Measurements from ENCODE around the gene ME1. TPM values are rescaled to one million over a fixed set of nuclear protein-coding genes. Genes with fewer than 3 reads are reported as not detected.
A peak's percentile ranks its signal among the peaks of the same experiment; 100 is the strongest.
"Not testable (repeated sequence)": the region's sequence is repeated elsewhere in the genome, so short reads cannot be mapped to it uniquely, and the experiment has no call there.

The ME1 gene
- total RNA-seq, 1 donor from 2014 or later = 88.7 TPM

- Mint-ChIP-seq H3K4me3 (ENCODE audit: unreplicated experiment) (no peak overlapping the region), H3K27me3 (ENCODE audit: low read depth) (no peaks in the 10 kb centered on the region), H3K4me1 (ENCODE audit: low read depth) (peaks cover 25% of the 10 kb centered on the region), H3K9me3 (ENCODE audit: low read depth) (peaks cover 12% of the 10 kb centered on the region), H3K27ac (ENCODE audit: unreplicated experiment) (no peak overlapping the region), H3K36me3 (ENCODE audit: low read depth) (peaks cover 40% of the 10 kb centered on the region)
- DNase-seq (ENCODE audit: low spot score) = no peak
- TF ChIP-seq CTCF (IDR thresholded peaks at IDR 0.05) = no peak
These were observed 71.2 kb downstream of the ME1 start for GRCh38 chr6:83359638-83360037.

GRCh38 chr6:83354747-83355146, 76.1 kb downstream of the ME1 start:
- Mint-ChIP-seq H3K9me3 (ENCODE audit: low read depth) (peaks cover 7% of the 10 kb centered on the region), H3K27ac (ENCODE audit: unreplicated experiment) (no peak overlapping the region), H3K27me3 (ENCODE audit: low read depth) (no peaks in the 10 kb centered on the region), H3K4me3 (ENCODE audit: unreplicated experiment) (no peak overlapping the region), H3K4me1 (ENCODE audit: low read depth) (peaks cover 26% of the 10 kb centered on the region), H3K36me3 (ENCODE audit: low read depth) (peaks cover 24% of the 10 kb centered on the region)
- no peak for TF ChIP-seq CTCF (IDR thresholded peaks at IDR 0.05)
- DNase-seq (ENCODE audit: low spot score) = no peak

- Mint-ChIP-seq H3K4me3 (ENCODE audit: unreplicated experiment) (no peak overlapping the region), H3K4me1 (ENCODE audit: low read depth) (peaks cover 26% of the 10 kb centered on the region), H3K9me3 (ENCODE audit: low read depth) (no peaks in the 10 kb centered on the region), H3K36me3 (ENCODE audit: low read depth) (peaks cover 12% of the 10 kb centered on the region), H3K27ac (ENCODE audit: unreplicated experiment) (no peak overlapping the region), H3K27me3 (ENCODE audit: low read depth) (no peaks in the 10 kb centered on the region)
- TF ChIP-seq CTCF (IDR thresholded peaks at IDR 0.05) = no peak
- DNase-seq (ENCODE audit: low spot score) = no peak
These were observed 78.3 kb downstream of the ME1 start for GRCh38 chr6:83352424-83353061.

- H3K27ac Mint-ChIP-seq (ENCODE audit: unreplicated experiment) = no peak overlapping the region
- TF ChIP-seq CTCF (IDR thresholded peaks at IDR 0.05) = no peak
These were observed 87.7 kb downstream of the ME1 start for GRCh38 chr6:83343121-83343520.

GRCh38 chr6:83341765-83342164, 89.1 kb downstream of the ME1 start:
- Mint-ChIP-seq H3K4me3 (ENCODE audit: unreplicated experiment) (no peak overlapping the region), H3K27me3 (ENCODE audit: low read depth) (no peaks in the 10 kb centered on the region), H3K36me3 (ENCODE audit: low read depth) (peaks cover 18% of the 10 kb centered on the region), H3K27ac (ENCODE audit: unreplicated experiment) (no peak overlapping the region), H3K9me3 (ENCODE audit: low read depth) (no peaks in the 10 kb centered on the region), H3K4me1 (ENCODE audit: low read depth) (no peaks in the 10 kb centered on the region)
- no peak for DNase-seq (ENCODE audit: low spot score)
- no peak for TF ChIP-seq CTCF (IDR thresholded peaks at IDR 0.05)

More at GRCh38 chr6:83343121-83343520, 87.7 kb downstream of the ME1 start:
- no peak for DNase-seq (ENCODE audit: low spot score)
- Mint-ChIP-seq H3K4me1 (ENCODE audit: low read depth) (no peaks in the 10 kb centered on the region), H3K9me3 (ENCODE audit: low read depth) (no peaks in the 10 kb centered on the region), H3K36me3 (ENCODE audit: low read depth) (peaks cover 18% of the 10 kb centered on the region), H3K27me3 (ENCODE audit: low read depth) (no peaks in the 10 kb centered on the region), H3K4me3 (ENCODE audit: unreplicated experiment) (no peak overlapping the region)

- Mint-ChIP-seq H3K4me1 (ENCODE audit: low read depth) (peaks cover 23% of the 10 kb centered on the region), H3K27ac (ENCODE audit: unreplicated experiment) (peak overlapping the region; percentile 20), H3K4me3 (ENCODE audit: unreplicated experiment) (peak overlapping the region; percentile 33)
- H3K27me3 Mint-ChIP-seq (ENCODE audit: low read depth); H3K36me3 Mint-ChIP-seq (ENCODE audit: low read depth); H3K9me3 Mint-ChIP-seq (ENCODE audit: low read depth); DNase-seq (ENCODE audit: low spot score): not testable (repeated sequence)
These were observed 96.9 kb downstream of the ME1 start for GRCh38 chr6:83333916-83334315.

Data from chondrocyte (in vitro differentiated cells).